ENCODE results near the gene TAF10. TPM values are rescaled to one million over a fixed set of nuclear protein-coding genes. Genes with fewer than 3 reads are reported as not detected.

TAF10 gene
- total RNA-seq, 1 experiment from 2014 or later: 387 TPM

GRCh38 chr11:6658647-6659046, 46.6 kb upstream of the TAF10 start:
- Histone ChIP-seq H3K4me1 (ENCODE audit: control insufficient read depth, insufficient read depth, low read length) (no peaks in the 10 kb centered on the region), H3K27ac (ENCODE audit: low read length) (no peak overlapping the region), H3K9me3 (ENCODE audit: control insufficient read depth, insufficient read depth, low read depth, low read length) (no peaks in the 10 kb centered on the region), H3K27me3 (ENCODE audit: control insufficient read depth, insufficient read depth, low read length) (peaks cover 46% of the 10 kb centered on the region), H3K4me3 (ENCODE audit: low read depth in 2 of 2, low read length in 2 of 2) (no peak overlapping the region), H3K36me3 (ENCODE audit: control insufficient read depth, insufficient read depth, low read length) (no peaks in the 10 kb centered on the region; the same call in 1 of the 2 replicates)
- CTCF ChIA-PET: interaction anchor here (0.7 to 0.8 kb wide), 2 partner anchors 9 to 11 kb away, joined by 3 read pairs; no protein-coding TSS in a partner anchor
- DNase-seq (ENCODE audit: low read depth, low spot score) (no peak), ATAC-seq (no peak)
- in situ Hi-C loops (cut with HindIII; ENCODE audit: low pct_unique_long_range_greater_than_20kb, low sequenced_read_pairs) (no loop called here), intact Hi-C loops (cut with micrococcal nuclease; ENCODE audit: unreplicated experiment) (no loop called here)
- no TSS peak for BruUV-seq (replicated peaks)
- TF ChIP-seq REST (IDR thresholded peaks at IDR 0.05; ENCODE audit: insufficient read depth in 1 of 2, low read depth in 2 of 2, low read length in 1 of 2): no peak
- TF ChIP-seq CTCF (IDR thresholded peaks at IDR 0.05): no peak
- TF ChIP-seq POLR2AphosphoS5 (IDR thresholded peaks at IDR 0.05; ENCODE audit: low read depth, low read length): no peak
- POLR2A ChIA-PET: no interaction called here

- Histone ChIP-seq H3K27me3 (ENCODE audit: control insufficient read depth, insufficient read depth, low read length) (peaks cover 53% of the 10 kb centered on the region), H3K36me3 (ENCODE audit: control insufficient read depth, insufficient read depth, low read length) (no peaks in the 10 kb centered on the region; the same call in 1 of the 2 replicates), H3K4me3 (ENCODE audit: low read depth in 2 of 2, low read length in 2 of 2) (no peak overlapping the region), H3K27ac (ENCODE audit: low read length) (no peak overlapping the region), H3K4me1 (ENCODE audit: control insufficient read depth, insufficient read depth, low read length) (no peaks in the 10 kb centered on the region), H3K9me3 (ENCODE audit: control insufficient read depth, insufficient read depth, low read depth, low read length) (no peaks in the 10 kb centered on the region)
- TF ChIP-seq CTCF (IDR thresholded peaks at IDR 0.05) (no peak), SIN3A (IDR thresholded peaks at IDR 0.05; ENCODE audit: borderline replicate concordance, insufficient read depth, low read depth, low read length) (no peak), TCF7L2 (IDR thresholded peaks at IDR 0.05; ENCODE audit: low read depth, low read length) (no peak), POLR2AphosphoS5 (IDR thresholded peaks at IDR 0.05; ENCODE audit: low read depth, low read length) (no peak), REST (IDR thresholded peaks at IDR 0.05; ENCODE audit: insufficient read depth in 1 of 2, low read depth in 2 of 2, low read length in 1 of 2) (no peak)
- intact Hi-C loops (cut with micrococcal nuclease; ENCODE audit: unreplicated experiment) (no loop called here), in situ Hi-C loops (cut with HindIII; ENCODE audit: low pct_unique_long_range_greater_than_20kb, low sequenced_read_pairs) (no loop called here)
- BruUV-seq (replicated peaks): no TSS peak
- no peak for ATAC-seq
- ChIA-PET CTCF (no interaction called here), POLR2A (no interaction called here)
- DNase-seq (ENCODE audit: low read depth, low spot score): no peak
Observed at GRCh38 chr11:6657346-6657745, 45.3 kb upstream of the TAF10 start.
